GM23248 (cell line): Measurements from ENCODE around the gene MAPT.

ENCODE experiments used
- EZH2 ChIP-seq: fragments of 200-600 bp; sonication (generic); IDR thresholded peaks from 2 replicates; pipeline ENCODE4 v1.6.1; 2018; ENCODE audit warnings: antibody characterized with exemption, mild to moderate bottlenecking; ENCODE audit not compliant: insufficient read depth, poor library complexity, severe bottlenecking
- EZH2phosphoT487 ChIP-seq: fragments of 200-600 bp; sonication (generic); IDR thresholded peaks from 2 replicates; pipeline ENCODE4 v1.6.1; 2018; ENCODE audit warnings: antibody characterized with exemption, moderate library complexity, mild to moderate bottlenecking, low read depth; ENCODE audit not compliant: insufficient read depth

DNA sequence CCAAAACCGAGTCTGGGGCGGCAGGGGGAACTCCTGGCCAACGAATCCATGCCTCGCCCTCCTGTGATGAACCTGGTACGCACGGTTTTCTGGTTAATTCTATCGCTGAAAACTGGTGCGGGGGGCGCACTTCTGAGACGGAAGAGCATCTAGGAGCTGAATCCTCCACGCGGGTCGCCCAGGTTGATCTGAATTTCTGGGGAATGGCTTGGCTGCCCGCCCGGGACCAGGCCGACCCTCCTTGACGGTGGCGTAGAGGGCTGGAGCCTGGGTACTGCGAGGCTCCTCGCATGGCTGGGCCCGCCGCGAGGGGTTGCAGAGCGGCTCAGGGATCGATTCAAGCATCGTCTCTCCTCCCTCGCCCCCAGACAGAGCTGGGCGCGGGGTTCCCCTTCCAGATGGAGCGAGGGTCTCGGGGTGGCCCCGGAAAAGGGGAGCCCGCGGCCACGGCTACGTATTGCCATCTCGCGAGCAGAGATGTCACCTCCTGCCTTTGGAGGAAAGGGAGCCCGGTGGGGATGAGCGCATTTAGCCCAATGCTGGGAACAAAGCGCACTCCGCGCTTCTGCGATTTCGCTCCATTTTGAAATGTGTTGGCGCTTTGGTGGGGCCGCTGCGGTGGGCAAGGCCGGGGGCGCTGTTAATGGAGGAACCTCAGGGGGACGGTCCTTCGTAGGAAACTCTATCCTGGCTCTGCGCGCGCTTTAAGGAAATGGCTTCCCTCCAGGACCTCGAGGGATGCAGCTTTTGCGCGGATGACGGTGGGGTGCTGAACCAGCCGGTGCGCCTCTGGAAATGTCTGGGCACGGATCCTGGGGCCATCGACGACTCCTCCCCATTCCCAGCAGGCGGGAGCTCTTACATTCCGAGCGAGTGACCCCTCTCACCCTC, 2.7 kb downstream of the MAPT start:
- TF ChIP-seq EZH2 (no peak), EZH2phosphoT487 (no peak)
